ENCODE results near the gene GGA1. TPM values are rescaled to one million over a fixed set of nuclear protein-coding genes. Genes with fewer than 3 reads are reported as not detected.
A peak's percentile ranks its signal among the peaks of the same experiment; 100 is the strongest.

Gene GGA1
- total RNA-seq, 4 donors from 2014 or later, result 30.3 to 44.7 (median 40.9) TPM

DNA sequence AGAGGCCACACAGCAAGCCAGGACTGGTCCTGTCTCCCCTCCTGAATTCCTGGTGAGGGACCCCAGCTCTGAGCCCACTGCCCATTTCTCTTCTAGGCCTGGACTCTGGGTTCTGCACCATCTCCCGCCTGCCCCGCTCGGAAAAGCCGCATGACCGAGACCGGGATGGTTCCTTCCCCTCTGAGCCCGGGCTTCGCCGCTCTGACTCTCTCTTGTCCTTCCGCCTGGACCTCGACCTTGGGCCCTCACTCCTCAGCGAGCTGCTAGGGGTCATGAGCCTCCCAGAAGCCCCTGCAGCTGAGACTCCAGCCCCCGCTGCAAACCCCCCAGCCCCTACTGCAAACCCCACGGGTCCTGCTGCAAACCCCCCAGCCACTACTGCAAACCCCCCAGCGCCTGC, 40.6 kb upstream of the GGA1 start:
- Histone ChIP-seq H3K4me3 (no peak overlapping the region), H3K27ac (replicated peaks in 1 of 4) (no peak overlapping the region), H3K4me1 (peaks cover 48 to 72% (median 61%) of the 10 kb centered on the region in 4 donors), H3K9me3 (no peaks in the 10 kb centered on the region), H3K27me3 (peaks cover 0 to 15% (median 0%) of the 10 kb centered on the region in 4 donors), H3K36me3 (peaks cover 0 to 37% (median 24%) of the 10 kb centered on the region in 4 donors)
- no peak for DNase-seq (ENCODE audit: extremely low spot score)
- 93% methylated on average over 13 of the region's 15 CpGs for WGBS
- intact Hi-C loops (cut with DNase I), result loop anchor here (10.0 kb wide), 1 partner anchor 253 kb away; no protein-coding TSS in a partner anchor
- TF ChIP-seq, protein P1, sequence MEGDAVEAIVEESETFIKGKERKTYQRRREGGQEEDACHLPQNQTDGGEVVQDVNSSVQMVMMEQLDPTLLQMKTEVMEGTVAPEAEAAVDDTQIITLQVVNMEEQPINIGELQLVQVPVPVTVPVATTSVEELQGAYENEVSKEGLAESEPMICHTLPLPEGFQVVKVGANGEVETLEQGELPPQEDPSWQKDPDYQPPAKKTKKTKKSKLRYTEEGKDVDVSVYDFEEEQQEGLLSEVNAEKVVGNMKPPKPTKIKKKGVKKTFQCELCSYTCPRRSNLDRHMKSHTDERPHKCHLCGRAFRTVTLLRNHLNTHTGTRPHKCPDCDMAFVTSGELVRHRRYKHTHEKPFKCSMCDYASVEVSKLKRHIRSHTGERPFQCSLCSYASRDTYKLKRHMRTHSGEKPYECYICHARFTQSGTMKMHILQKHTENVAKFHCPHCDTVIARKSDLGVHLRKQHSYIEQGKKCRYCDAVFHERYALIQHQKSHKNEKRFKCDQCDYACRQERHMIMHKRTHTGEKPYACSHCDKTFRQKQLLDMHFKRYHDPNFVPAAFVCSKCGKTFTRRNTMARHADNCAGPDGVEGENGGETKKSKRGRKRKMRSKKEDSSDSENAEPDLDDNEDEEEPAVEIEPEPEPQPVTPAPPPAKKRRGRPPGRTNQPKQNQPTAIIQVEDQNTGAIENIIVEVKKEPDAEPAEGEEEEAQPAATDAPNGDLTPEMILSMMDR (IDR thresholded peaks at IDR 0.05), result no peak
- no peak for TF ChIP-seq POLR2A (IDR thresholded peaks at IDR 0.05; ENCODE audit: low read depth)
- no peak for TF ChIP-seq EP300 (IDR thresholded peaks at IDR 0.05)
- TF ChIP-seq POLR2AphosphoS5 (IDR thresholded peaks at IDR 0.05), result no peak

DNA sequence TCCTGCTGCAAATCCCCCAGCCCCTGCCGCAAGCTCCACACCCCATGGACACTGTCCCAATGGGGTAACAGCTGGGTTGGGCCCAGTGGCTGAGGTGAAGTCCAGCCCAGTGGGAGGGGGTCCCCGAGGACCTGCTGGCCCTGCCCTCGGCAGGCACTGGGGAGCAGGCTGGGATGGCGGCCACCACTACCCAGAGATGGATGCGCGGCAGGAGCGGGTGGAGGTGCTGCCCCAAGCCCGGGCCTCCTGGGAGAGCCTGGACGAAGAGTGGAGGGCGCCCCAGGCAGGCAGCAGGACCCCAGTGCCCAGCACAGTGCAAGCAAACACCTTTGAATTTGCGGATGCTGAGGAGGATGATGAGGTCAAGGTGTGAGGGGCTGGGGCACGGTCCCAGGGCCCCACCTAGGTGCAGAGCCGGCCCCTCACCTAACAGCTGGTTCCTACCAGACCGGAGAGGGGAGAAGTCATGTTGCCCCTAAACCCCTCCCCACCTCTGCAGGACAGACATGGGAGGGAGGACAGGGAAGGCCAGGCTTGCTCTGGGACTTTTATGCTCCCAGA, 40.1 kb upstream of the GGA1 start:
- Histone ChIP-seq H3K27me3 (peaks cover 0 to 15% (median 0%) of the 10 kb centered on the region in 4 donors), H3K4me3 (no peak overlapping the region), H3K36me3 (peaks cover 0 to 37% (median 24%) of the 10 kb centered on the region in 4 donors), H3K9me3 (no peaks in the 10 kb centered on the region), H3K4me1 (peaks cover 43 to 67% (median 56%) of the 10 kb centered on the region in 4 donors), H3K27ac (replicated peaks in 1 of 4) (peak overlapping the region in 1 of 4 donors; percentile 38)
- WGBS, result 81% methylated on average over 8 of the region's 14 CpGs
- intact Hi-C loops (cut with DNase I), result loop anchor here (10.0 kb wide), 1 partner anchor 254 kb away; no protein-coding TSS in a partner anchor
- DNase-seq (ENCODE audit: extremely low spot score), result no peak
- TF ChIP-seq, protein P1 (IDR thresholded peaks at IDR 0.05), result no peak
- TF ChIP-seq EP300 (IDR thresholded peaks at IDR 0.05) (no peak), POLR2A (IDR thresholded peaks at IDR 0.05; ENCODE audit: low read depth) (no peak), POLR2AphosphoS5 (IDR thresholded peaks at IDR 0.05) (no peak)

DNA sequence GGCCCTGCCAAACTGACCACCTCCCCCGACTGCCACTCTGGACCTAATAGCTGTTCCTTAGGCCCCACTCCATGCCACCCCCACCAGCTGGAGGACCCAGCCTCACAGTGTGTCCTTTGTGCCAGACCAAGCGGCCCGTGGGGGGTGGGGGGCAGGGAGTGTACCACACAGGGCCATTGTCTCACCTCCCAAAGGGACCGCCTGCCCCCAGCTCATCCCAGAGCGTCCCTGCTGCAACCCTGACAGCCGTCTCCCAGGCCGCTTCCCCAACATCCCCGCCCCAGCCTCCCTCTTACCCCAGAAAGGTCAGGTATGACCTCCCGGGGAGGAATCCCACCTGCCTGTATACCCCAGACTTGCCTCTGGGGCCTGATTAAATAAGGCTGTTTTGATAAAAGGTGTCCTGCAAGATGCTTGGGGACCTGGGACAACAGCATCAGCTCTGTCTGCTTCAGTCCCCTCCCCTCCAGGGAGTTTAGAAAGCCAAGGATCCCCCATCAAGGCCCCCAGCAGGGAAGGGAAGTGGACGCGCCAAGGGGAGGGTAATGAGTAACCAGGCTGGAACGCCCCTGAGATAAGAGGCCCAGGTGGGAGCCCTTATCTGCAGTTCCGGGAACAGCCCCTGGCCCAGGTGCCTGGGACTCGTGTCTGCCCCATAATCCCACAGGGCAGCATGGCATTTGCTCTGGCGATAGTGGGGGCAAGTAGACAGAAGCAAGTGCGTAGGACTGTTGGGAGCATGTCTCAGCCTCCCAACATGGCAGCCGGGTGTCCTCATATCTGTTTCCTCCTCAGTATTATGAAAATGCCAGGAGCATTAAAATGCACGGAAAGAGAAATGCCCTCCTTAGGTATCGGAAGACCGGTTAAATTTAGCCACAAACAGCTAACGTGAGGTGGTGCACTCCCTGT, 39.4 kb upstream of the GGA1 start:
- intact Hi-C loops (cut with DNase I), result loop anchor here (10.0 kb wide), 1 partner anchor 254 kb away; no protein-coding TSS in a partner anchor
- H3K36me3 ChIP-seq, result peaks cover 0 to 37% (median 24%) of the 10 kb centered on the region in 4 donors
- H3K4me3 ChIP-seq, result no peak overlapping the region
- TF ChIP-seq, protein P1 (IDR thresholded peaks at IDR 0.05), result no peak
- TF ChIP-seq POLR2AphosphoS5 (IDR thresholded peaks at IDR 0.05) (no peak), POLR2A (IDR thresholded peaks at IDR 0.05; ENCODE audit: low read depth) (no peak), EP300 (IDR thresholded peaks at IDR 0.05) (no peak)
- H3K4me1 ChIP-seq, result peaks cover 36 to 60% (median 48%) of the 10 kb centered on the region in 4 donors
- DNase-seq (ENCODE audit: extremely low spot score), result no peak
- 62% methylated on average over 9 of the region's 21 CpGs for WGBS
- H3K27me3 ChIP-seq, result peaks cover 0 to 15% (median 0%) of the 10 kb centered on the region in 4 donors
- no peaks in the 10 kb centered on the region for H3K9me3 ChIP-seq
- peak overlapping the region in 2 of 4 donors; percentile 38 to 46 for H3K27ac ChIP-seq (replicated peaks in 1 of 4)

DNA sequence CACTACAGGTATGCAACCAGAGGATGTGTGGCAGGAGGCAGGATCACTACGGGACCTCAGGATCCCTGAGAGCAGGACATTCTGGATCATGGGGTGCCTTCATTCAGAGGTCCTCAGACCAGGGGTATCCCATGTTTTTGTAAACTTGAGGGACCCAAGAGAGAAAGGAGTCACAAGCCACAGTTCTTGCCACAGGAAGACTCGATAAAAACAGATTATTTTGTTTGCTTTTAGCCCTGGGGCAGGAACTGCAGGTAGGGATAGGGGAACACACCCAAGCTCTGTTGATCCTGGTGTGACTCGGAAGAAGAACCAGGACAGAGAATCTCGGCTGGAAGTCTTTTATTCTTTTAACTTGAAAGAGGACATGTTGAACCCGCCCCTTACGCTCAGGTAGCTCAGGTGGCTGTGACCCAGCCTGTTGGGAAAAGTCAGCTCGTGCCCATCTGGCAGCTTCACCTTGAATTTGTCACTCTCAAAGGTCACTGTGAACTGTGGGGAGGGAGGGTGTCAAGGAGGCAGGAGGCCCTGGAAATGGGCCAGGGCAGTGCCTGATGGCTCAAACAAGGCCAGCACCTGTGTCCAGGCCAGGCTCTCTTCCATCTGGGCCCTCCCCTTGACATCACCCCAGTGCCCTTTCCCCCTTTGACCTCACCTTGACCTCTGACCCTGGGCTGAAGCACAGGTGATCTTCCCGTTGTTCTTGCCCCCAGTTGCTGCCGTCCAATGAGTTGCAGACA, 38.5 kb upstream of the GGA1 start:
- Histone ChIP-seq H3K36me3 (peaks cover 0 to 37% (median 24%) of the 10 kb centered on the region in 4 donors), H3K9me3 (no peaks in the 10 kb centered on the region), H3K27ac (replicated peaks in 1 of 4) (no peak overlapping the region), H3K27me3 (peaks cover 0 to 15% (median 0%) of the 10 kb centered on the region in 4 donors), H3K4me1 (peaks cover 27 to 51% (median 40%) of the 10 kb centered on the region in 4 donors), H3K4me3 (no peak overlapping the region)
- intact Hi-C loops (cut with DNase I), result loop anchor here (10.0 kb wide), 1 partner anchor 255 kb away; no protein-coding TSS in a partner anchor
- no peak for TF ChIP-seq POLR2AphosphoS5 (IDR thresholded peaks at IDR 0.05)
- TF ChIP-seq POLR2A (IDR thresholded peaks at IDR 0.05; ENCODE audit: low read depth), result no peak
- no peak for TF ChIP-seq EP300 (IDR thresholded peaks at IDR 0.05)
- TF ChIP-seq, protein P1 (IDR thresholded peaks at IDR 0.05), result no peak
- no peak for DNase-seq (ENCODE audit: extremely low spot score)
- 66% methylated on average over 9 of the region's 9 CpGs for WGBS
